SK-N-SH treated with all-trans-retinoic acid at 6 μM for 48 hours (cell line): Measurements from ENCODE around the gene YTHDC1.

ENCODE experiments used
- ATAC-seq: fragments of 200-7000 bp; cut with Tn5 transposase; 3 replicates; pipeline ENCODE4 v1.9.1; 2020; ENCODE audit warnings: mild to moderate bottlenecking, moderate library complexity
- ARNTL ChIP-seq: fragments of 450-650 bp; formaldehyde crosslinking; IDR thresholded peaks from 2 replicates; pipeline ENCODE4 v1.5.0; 2020; ENCODE audit warnings: low read depth, mild to moderate bottlenecking, moderate library complexity, borderline replicate concordance
- BACH2 ChIP-seq: fragments of 250-450 bp; sonication (Bioruptor Pico); IDR thresholded peaks from 2 replicates; pipeline ENCODE4 v1.9.0; 2021; ENCODE audit warnings: mild to moderate bottlenecking, borderline replicate concordance
- CSDC2 ChIP-seq: fragments of 250-450 bp; sonication (Bioruptor Pico); IDR thresholded peaks from 2 replicates; pipeline ENCODE4 v1.5.0; 2020; ENCODE audit warnings: mild to moderate bottlenecking, moderate library complexity
- CSRNP3 ChIP-seq: fragments of 250-450 bp; sonication (Bioruptor Pico); IDR thresholded peaks from 2 replicates; pipeline ENCODE4 v1.5.1; 2021; ENCODE audit warnings: mild to moderate bottlenecking, moderate library complexity
- ESRRG ChIP-seq: fragments of 250-450 bp; sonication (Bioruptor Pico); IDR thresholded peaks from 2 replicates; pipeline ENCODE4 v1.6.1; 2021; ENCODE audit warnings: mild to moderate bottlenecking
- GLIS3 ChIP-seq: fragments of 250-450 bp; sonication (Bioruptor Pico); IDR thresholded peaks from 2 replicates; pipeline ENCODE4 v1.5.0; 2020; ENCODE audit warnings: mild to moderate bottlenecking, moderate library complexity
- ISL1 ChIP-seq: fragments of 250-450 bp; sonication (Bioruptor Pico); IDR thresholded peaks from 2 replicates; pipeline ENCODE4 v2.1.2; 2022; ENCODE audit warnings: mild to moderate bottlenecking, moderate library complexity
- OSR1 ChIP-seq: fragments of 250-450 bp; sonication (Bioruptor Pico); IDR thresholded peaks from 2 replicates; pipeline ENCODE4 v1.8.0; 2022; ENCODE audit warnings: moderate library complexity, mild to moderate bottlenecking, inconsistent platforms
- PATZ1 ChIP-seq: fragments of 250-450 bp; sonication (Bioruptor Pico); IDR thresholded peaks from 2 replicates; pipeline ENCODE4 v1.8.0; 2020; ENCODE audit warnings: mild to moderate bottlenecking, moderate library complexity, borderline replicate concordance
- POU6F1 ChIP-seq: fragments of 250-450 bp; sonication (Bioruptor Pico); IDR thresholded peaks from 2 replicates; pipeline ENCODE4 v1.8.0; 2021; ENCODE audit warnings: low read depth, mild to moderate bottlenecking, moderate library complexity, borderline replicate concordance
- PPARA ChIP-seq: fragments of 250-450 bp; sonication (Bioruptor Pico); IDR thresholded peaks from 2 replicates; pipeline ENCODE4 v1.5.0; 2020; ENCODE audit warnings: mild to moderate bottlenecking, borderline replicate concordance
- RARB ChIP-seq: fragments of 250-450 bp; sonication (Bioruptor Pico); IDR thresholded peaks from 2 replicates; pipeline ENCODE4 v1.8.0; 2021; ENCODE audit warnings: mild to moderate bottlenecking, moderate library complexity
- SNAI2 ChIP-seq: fragments of 250-450 bp; sonication (Bioruptor Pico); IDR thresholded peaks from 2 replicates; pipeline ENCODE4 v1.5.0; 2020; ENCODE audit warnings: mild to moderate bottlenecking, moderate library complexity
- TCF4 ChIP-seq: fragments of 250-450 bp; sonication (Bioruptor Pico); IDR thresholded peaks from 2 replicates; pipeline ENCODE4 v1.8.0; 2021; ENCODE audit warnings: mild to moderate bottlenecking, moderate library complexity, borderline replicate concordance
- TOX ChIP-seq: fragments of 250-450 bp; sonication (Bioruptor Pico); IDR thresholded peaks from 2 replicates; pipeline ENCODE4 v1.8.0; 2021; ENCODE audit warnings: mild to moderate bottlenecking, moderate library complexity, borderline replicate concordance
- TSHZ2 ChIP-seq: fragments of 250-450 bp; sonication (Bioruptor Pico); IDR thresholded peaks from 2 replicates; pipeline ENCODE4 v1.5.0; 2020; ENCODE audit warnings: mild to moderate bottlenecking, moderate library complexity
- ZC3H10 ChIP-seq: fragments of 250-450 bp; sonication (Bioruptor Pico); IDR thresholded peaks from 2 replicates; pipeline ENCODE4 v1.5.1; 2021; ENCODE audit warnings: mild to moderate bottlenecking, moderate library complexity
- ZFP3 ChIP-seq: fragments of 250-450 bp; sonication (Bioruptor Pico); IDR thresholded peaks from 2 replicates; pipeline ENCODE4 v1.5.0; 2020; ENCODE audit warnings: mild to moderate bottlenecking, moderate library complexity
- ZFP30 ChIP-seq: fragments of 450-650 bp; formaldehyde crosslinking; IDR thresholded peaks from 2 replicates; pipeline ENCODE4 v1.5.0; 2022; ENCODE audit warnings: mild to moderate bottlenecking, moderate library complexity
- ZNF565 ChIP-seq: fragments of 450-650 bp; formaldehyde crosslinking; conservative IDR thresholded peaks from 2 replicates; pipeline ENCODE4 v1.5.0; 2020; ENCODE audit warnings: low read depth, mild to moderate bottlenecking, moderate library complexity
- ZNF70 ChIP-seq: fragments of 450-650 bp; formaldehyde crosslinking; IDR thresholded peaks from 2 replicates; pipeline ENCODE4 v1.5.0; 2020; ENCODE audit warnings: mild to moderate bottlenecking, moderate library complexity
- ZNF8 ChIP-seq: fragments of 450-650 bp; formaldehyde crosslinking; IDR thresholded peaks from 2 replicates; pipeline ENCODE4 v1.5.0; 2020; ENCODE audit warnings: mild to moderate bottlenecking, moderate library complexity
- TF ChIP-seq, protein P1 (sequence below): fragments of 250-450 bp; sonication (Bioruptor Pico); IDR thresholded peaks from 2 replicates; pipeline ENCODE4 v1.5.1; 2020; ENCODE audit warnings: low read depth, mild to moderate bottlenecking, moderate library complexity

YTHDC1 gene

GRCh38 chr4:68385267-68385666 lies 35.4 kb upstream of the YTHDC1 start:
- TF ChIP-seq ZFP30 (CRISPR knock-in tag) (no peak), POU6F1 (CRISPR knock-in tag) (no peak), TSHZ2 (no peak), GLIS3 (no peak), TCF4 (CRISPR knock-in tag) (no peak), CSRNP3 (CRISPR knock-in tag) (no peak), BACH2 (no peak), ARNTL (no peak), ZNF8 (CRISPR knock-in tag) (no peak), RARB (CRISPR knock-in tag) (no peak), PPARA (CRISPR knock-in tag) (no peak), ZNF70 (no peak)
- TF ChIP-seq, all 23 proteins: peak for 0
- no peak for ATAC-seq

DNA sequence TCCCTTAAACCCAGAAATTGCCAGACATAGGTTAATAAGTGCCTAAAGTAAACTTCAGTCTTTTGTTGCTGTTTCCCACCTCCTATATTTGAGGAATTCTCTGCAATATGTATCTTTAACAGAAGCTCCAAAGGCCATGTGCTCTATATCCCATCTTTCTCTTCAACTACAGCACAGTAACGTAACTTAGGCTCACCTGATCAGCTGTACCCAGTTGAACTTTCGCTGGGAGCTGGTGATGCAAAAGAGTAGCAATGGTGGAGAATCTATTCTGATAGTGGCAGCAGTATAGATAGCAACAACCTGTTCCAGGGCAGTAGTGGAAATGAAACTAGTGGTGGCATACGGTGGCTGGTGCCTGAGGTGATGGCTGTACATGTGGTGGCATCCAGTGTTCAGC lies 33.2 kb upstream of the YTHDC1 start:
- TF ChIP-seq ZNF8 (CRISPR knock-in tag) (no peak), GLIS3 (no peak), ESRRG (CRISPR knock-in tag) (no peak), ZFP30 (CRISPR knock-in tag) (no peak), ZFP3 (CRISPR knock-in tag) (no peak), ISL1 (CRISPR knock-in tag) (no peak), ZNF70 (no peak), POU6F1 (CRISPR knock-in tag) (no peak), TOX (no peak), ZC3H10 (CRISPR knock-in tag) (no peak), OSR1 (CRISPR knock-in tag) (no peak), RARB (CRISPR knock-in tag) (no peak), CSDC2 (CRISPR knock-in tag) (no peak)
- TF ChIP-seq, protein P1, sequence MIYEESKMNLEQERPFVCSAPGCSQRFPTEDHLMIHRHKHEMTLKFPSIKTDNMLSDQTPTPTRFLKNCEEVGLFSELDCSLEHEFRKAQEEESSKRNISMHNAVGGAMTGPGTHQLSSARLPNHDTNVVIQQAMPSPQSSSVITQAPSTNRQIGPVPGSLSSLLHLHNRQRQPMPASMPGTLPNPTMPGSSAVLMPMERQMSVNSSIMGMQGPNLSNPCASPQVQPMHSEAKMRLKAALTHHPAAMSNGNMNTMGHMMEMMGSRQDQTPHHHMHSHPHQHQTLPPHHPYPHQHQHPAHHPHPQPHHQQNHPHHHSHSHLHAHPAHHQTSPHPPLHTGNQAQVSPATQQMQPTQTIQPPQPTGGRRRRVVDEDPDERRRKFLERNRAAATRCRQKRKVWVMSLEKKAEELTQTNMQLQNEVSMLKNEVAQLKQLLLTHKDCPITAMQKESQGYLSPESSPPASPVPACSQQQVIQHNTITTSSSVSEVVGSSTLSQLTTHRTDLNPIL (CRISPR knock-in tag), result no peak
- no peak for ATAC-seq

DNA sequence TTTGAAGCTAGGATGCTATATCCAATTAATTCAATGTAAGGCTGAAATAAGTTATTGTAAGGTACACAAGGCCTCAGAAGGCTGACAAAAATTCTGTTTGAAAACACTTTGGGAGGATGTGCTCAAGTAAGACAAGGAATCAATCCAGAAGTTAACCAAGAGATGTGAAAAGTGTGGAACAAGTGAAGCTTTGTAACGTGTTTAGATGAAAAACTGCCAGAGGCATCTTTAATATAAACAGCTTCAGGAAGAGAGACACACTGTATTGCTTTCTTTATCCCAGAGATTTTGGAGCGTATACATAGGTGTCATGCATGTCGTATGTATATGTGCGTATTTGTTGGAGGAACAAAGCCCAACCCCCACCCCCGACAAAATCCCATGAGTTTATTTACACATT lies 28.3 kb upstream of the YTHDC1 start:
- TF ChIP-seq ZFP3 (CRISPR knock-in tag) (no peak), ZNF565 (CRISPR knock-in tag) (no peak), GLIS3 (no peak), RARB (CRISPR knock-in tag) (no peak), PATZ1 (CRISPR knock-in tag) (no peak), OSR1 (CRISPR knock-in tag) (no peak), ZFP30 (CRISPR knock-in tag) (no peak), ZC3H10 (CRISPR knock-in tag) (no peak), CSRNP3 (CRISPR knock-in tag) (no peak), SNAI2 (no peak), PPARA (CRISPR knock-in tag) (no peak), POU6F1 (CRISPR knock-in tag) (no peak), ISL1 (CRISPR knock-in tag) (no peak), ARNTL (no peak), ZNF70 (no peak), TOX (no peak), BACH2 (no peak), TCF4 (CRISPR knock-in tag) (no peak)
- no peak for ATAC-seq
